ENCODE data around the gene PYGM. TPM values are rescaled to one million over a fixed set of nuclear protein-coding genes. Genes with fewer than 3 reads are reported as not detected.

PYGM gene
- total and polyA plus RNA-seq, 2 of the 13 experiments (the other 11 are each of a cell fraction or from before 2014, with no cell fraction given): 0.11 to 0.12 TPM

GRCh38 chr11:64803158-64803845, 43.5 kb upstream of the PYGM start, which contains the start of gene MAP4K2 (continued):
- TF ChIP-seq PRDM10 (CRISPR knock-in tag; IDR thresholded peaks at IDR 0.05; ENCODE audit: low read depth) (0 out of 2 replicates have a peak, but pooled peaks have one; percentile 38), TEAD3 (CRISPR knock-in tag; optimal IDR thresholded peaks at IDR 0.05; ENCODE audit: borderline replicate concordance) (no peak), ZNF687 (CRISPR knock-in tag; IDR thresholded peaks at IDR 0.05) (peak; percentile 57), KIAA2018 (CRISPR knock-in tag; IDR thresholded peaks at IDR 0.05; ENCODE audit: borderline replicate concordance) (no peak), GATAD1 (CRISPR knock-in tag; IDR thresholded peaks at IDR 0.05) (peak; percentile 41; the same call in 1 of the 2 replicates), ZNF629 (CRISPR knock-in tag; conservative IDR thresholded peaks at IDR 0.05) (no peak), NR0B2 (CRISPR knock-in tag; IDR thresholded peaks at IDR 0.05) (no peak)

Data from HepG2 (cell line).